Rectal smooth muscle tissue (tissue), 1 donor: ENCODE data around the gene LRP1.
A peak's percentile ranks its signal among the peaks of the same experiment; 100 is the strongest.

ENCODE experiments used
- H3K27ac ChIP-seq: one replicate; pipeline ENCODE4 v1.7.0; 2013; ENCODE audit warnings: low read depth, low read length, inconsistent platforms
- H3K27me3 ChIP-seq: one replicate; pipeline ENCODE4 v1.7.0; 2013; ENCODE audit warnings: low read length; ENCODE audit not compliant: control insufficient read depth, insufficient read depth
- H3K36me3 ChIP-seq: one replicate; pipeline ENCODE4 v1.7.0; 2013; ENCODE audit warnings: low read length; ENCODE audit not compliant: control insufficient read depth, insufficient read depth
- H3K4me1 ChIP-seq: one replicate; pipeline ENCODE4 v1.7.0; 2013; ENCODE audit warnings: low read length; ENCODE audit not compliant: control insufficient read depth, insufficient read depth
- H3K4me3 ChIP-seq: one replicate; pipeline ENCODE4 v1.7.0; 2013; ENCODE audit warnings: low read length
- H3K9ac ChIP-seq: one replicate; pipeline ENCODE4 v1.7.0; 2013; ENCODE audit warnings: low read length

LRP1 gene

GRCh38 chr12:57090490-57090889 is 37.8 kb upstream of the LRP1 start:
- peaks cover 48% of the 10 kb centered on the region for H3K4me1 ChIP-seq
- peak overlapping the region; percentile 68 for H3K27ac ChIP-seq
- H3K27me3 ChIP-seq, result no peaks in the 10 kb centered on the region
- H3K9ac ChIP-seq, result peak overlapping the region; percentile 34
- H3K4me3 ChIP-seq, result peak overlapping the region; percentile 77
- H3K36me3 ChIP-seq, result peaks cover 26% of the 10 kb centered on the region

DNA sequence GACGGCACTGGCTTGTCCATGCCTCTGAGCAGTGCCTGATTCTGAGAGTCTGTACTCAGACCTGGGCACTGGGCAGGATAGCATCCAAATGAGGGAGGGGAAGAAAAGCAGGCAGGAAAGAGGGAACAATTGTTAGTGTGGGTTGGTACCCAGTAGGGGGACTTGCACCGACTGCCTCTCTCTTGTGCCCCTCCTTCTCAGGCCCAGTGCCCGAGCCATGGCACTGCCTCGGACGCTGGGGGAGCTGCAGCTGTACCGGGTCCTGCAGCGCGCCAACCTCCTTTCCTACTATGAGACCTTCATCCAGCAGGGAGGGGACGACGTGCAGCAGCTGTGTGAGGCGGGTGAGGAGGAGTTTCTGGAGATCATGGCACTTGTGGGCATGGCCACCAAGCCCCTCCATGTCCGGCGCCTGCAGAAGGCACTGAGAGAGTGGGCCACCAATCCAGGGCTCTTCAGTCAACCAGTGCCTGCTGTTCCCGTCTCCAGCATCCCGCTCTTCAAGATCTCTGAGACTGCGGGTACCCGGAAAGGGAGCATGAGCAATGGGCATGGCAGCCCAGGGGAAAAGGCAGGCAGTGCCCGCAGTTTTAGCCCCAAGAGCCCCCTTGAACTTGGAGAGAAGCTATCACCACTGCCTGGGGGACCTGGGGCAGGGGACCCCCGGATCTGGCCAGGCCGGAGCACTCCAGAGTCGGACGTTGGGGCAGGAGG is 37.2 kb upstream of the LRP1 start:
- peaks cover 42% of the 10 kb centered on the region for H3K4me1 ChIP-seq
- H3K27me3 ChIP-seq, result no peaks in the 10 kb centered on the region
- peak overlapping the region; percentile 77 for H3K4me3 ChIP-seq
- peaks cover 31% of the 10 kb centered on the region for H3K36me3 ChIP-seq
- H3K27ac ChIP-seq, result peak overlapping the region; percentile 68
- no peak overlapping the region for H3K9ac ChIP-seq

GRCh38 chr12:57091638-57092528 is 36.4 kb upstream of the LRP1 start:
- H3K27ac ChIP-seq, result peak overlapping the region; percentile 65
- no peak overlapping the region for H3K9ac ChIP-seq
- H3K36me3 ChIP-seq, result peaks cover 37% of the 10 kb centered on the region
- H3K27me3 ChIP-seq, result no peaks in the 10 kb centered on the region
- peak overlapping the region; percentile 27 for H3K4me3 ChIP-seq
- peaks cover 39% of the 10 kb centered on the region for H3K4me1 ChIP-seq

DNA sequence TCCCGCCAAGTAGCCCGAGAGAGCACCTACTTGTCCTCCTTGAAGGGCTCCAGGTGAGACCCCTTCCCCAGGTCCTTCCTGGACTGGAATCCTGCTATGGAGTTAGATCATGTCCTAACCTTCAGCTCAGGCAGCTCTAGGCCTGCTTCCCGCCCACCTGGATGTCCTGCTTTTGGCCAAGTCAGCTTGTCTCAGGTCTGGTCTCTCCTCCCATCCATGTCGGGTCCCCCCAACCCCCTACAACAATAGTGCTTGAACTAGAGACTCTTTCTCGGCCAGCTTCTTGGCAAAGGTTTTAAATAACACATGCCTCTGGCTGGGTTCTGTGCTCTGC is 35.8 kb upstream of the LRP1 start:
- H3K4me3 ChIP-seq, result peak overlapping the region; percentile 27
- H3K27me3 ChIP-seq, result no peaks in the 10 kb centered on the region
- H3K36me3 ChIP-seq, result peaks cover 38% of the 10 kb centered on the region
- no peak overlapping the region for H3K9ac ChIP-seq
- H3K4me1 ChIP-seq, result peaks cover 39% of the 10 kb centered on the region
- H3K27ac ChIP-seq, result peak overlapping the region; percentile 65

GRCh38 chr12:57092876-57093414 is 35.3 kb upstream of the LRP1 start:
- peak overlapping the region; percentile 65 for H3K27ac ChIP-seq
- peaks cover 42% of the 10 kb centered on the region for H3K36me3 ChIP-seq
- no peak overlapping the region for H3K9ac ChIP-seq
- no peak overlapping the region for H3K4me3 ChIP-seq
- no peaks in the 10 kb centered on the region for H3K27me3 ChIP-seq
- peaks cover 39% of the 10 kb centered on the region for H3K4me1 ChIP-seq

DNA sequence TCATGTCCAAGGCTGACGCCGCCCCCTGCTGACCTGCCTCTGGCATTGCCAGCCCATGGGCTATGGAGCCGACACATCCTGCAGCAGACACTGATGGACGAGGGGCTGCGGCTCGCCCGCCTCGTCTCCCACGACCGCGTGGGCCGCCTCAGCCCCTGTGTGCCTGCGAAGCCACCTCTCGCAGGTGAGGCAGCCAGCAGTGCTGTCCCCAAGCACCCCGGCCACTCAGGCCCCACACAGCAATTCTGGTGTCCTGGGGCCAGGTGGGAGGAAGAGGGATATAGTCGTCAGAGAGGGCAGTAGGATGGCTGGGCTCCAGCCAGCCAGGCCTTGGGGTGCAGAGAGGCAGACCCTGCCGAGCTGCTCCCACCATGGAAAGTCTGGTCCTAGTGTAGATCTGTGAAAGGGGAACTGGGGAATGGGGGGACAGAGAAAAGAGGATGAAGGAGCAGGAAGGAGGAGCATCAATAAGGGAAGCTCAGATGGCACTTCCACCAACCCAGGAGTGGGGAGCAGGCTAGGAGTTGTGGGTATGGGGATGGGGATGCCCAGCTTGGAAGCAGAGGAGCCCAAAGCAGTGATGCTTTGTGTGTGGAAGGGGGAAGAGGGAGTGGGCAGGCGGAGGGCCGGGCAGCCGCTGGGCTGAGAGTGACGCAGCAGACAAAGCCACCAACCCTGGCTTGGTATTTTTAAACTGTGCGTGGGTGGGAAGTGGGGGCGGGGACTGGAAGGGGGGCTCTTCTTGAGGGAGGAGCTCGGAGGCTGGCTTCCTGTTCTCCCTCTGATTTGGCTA is 34.7 kb upstream of the LRP1 start:
- Histone ChIP-seq H3K9ac (no peak overlapping the region), H3K36me3 (peaks cover 46% of the 10 kb centered on the region), H3K4me1 (peaks cover 39% of the 10 kb centered on the region)

DNA sequence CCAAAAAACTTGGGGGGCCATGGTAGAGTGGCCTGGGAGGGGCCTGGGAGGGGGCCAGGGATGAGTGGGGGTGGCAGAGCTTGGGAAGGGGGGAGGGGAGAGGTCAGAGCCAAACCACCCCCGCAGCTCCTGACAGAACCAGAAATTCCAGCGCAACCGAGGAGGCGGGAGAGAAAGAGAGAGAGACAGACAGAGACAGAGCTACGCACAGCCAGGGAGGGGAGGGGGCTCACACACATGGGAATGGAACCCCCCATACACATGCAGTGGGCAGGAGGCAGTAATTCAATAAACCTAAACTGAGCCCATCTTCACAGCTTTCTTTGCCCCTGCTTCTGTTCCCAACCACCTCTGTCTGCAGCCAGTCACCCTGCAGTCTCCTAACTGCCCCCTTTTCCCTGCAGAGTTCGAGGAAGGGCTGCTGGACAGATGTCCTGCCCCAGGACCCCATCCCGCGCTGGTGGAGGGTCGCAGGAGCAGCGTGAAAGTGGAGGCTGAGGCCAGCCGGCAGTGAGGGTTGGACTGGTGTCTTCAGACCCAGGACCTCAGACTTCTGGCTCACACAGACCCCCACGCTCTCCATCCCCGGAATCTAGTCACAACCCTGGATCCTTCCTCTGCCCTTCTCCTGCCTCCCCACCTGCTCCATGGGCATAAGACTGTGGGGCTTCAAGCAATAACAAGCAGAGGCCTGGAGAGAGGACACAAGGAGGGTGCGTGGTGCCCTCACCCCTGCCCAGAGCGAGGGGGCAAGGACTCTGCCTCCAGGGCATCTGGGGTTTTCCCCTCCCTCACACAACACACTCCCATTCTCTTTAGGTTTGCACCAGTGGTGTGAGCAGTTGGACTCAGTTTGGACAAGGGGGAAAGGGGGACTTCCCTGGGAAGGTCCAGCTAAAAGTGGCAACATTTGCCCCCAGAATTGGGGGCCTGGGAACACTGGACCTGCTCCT is 33.8 kb upstream of the LRP1 start:
- Histone ChIP-seq H3K4me3 (no peak overlapping the region), H3K27me3 (no peaks in the 10 kb centered on the region), H3K36me3 (peaks cover 54% of the 10 kb centered on the region), H3K9ac (no peak overlapping the region), H3K27ac (peak overlapping the region; percentile 70), H3K4me1 (peaks cover 39% of the 10 kb centered on the region)

More for the DNA sequence above, 34.7 kb upstream of the LRP1 start:
- H3K27me3 ChIP-seq, result no peaks in the 10 kb centered on the region
- peak overlapping the region; percentile 70 for H3K27ac ChIP-seq
- peak overlapping the region; percentile 40 for H3K4me3 ChIP-seq

GRCh38 chr12:57095440-57095839 is 32.8 kb upstream of the LRP1 start:
- H3K36me3 ChIP-seq, result peaks cover 59% of the 10 kb centered on the region

DNA sequence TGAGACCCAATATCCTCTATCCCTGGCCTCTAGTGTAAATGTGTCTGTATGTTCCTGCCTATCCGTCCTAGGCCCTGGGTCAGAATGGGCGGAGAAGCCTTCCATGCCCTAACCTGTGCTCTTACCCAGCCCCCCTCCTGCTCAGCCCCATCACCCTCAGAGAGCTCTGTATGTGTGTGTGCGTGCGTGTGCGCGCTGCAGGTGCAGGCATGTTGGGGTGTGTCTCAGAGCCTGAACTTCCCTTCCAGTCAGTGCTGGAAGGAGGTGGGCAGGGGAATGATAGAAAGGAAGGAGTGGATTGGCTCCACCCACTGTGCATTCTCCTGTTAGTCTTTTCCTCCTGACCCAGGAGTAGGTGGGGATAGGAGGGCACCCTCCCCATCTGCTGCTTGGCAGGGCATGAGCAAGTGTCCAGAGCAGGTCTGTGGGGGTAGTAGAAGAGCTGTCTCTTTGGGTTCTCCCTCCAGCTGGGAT is 32.1 kb upstream of the LRP1 start:
- H3K27me3 ChIP-seq, result no peaks in the 10 kb centered on the region
- H3K4me3 ChIP-seq, result no peak overlapping the region
- H3K36me3 ChIP-seq, result peaks cover 56% of the 10 kb centered on the region
- no peak overlapping the region for H3K9ac ChIP-seq
- H3K4me1 ChIP-seq, result peaks cover 31% of the 10 kb centered on the region
- H3K27ac ChIP-seq, result no peak overlapping the region

More at GRCh38 chr12:57095440-57095839, 32.8 kb upstream of the LRP1 start:
- H3K4me1 ChIP-seq, result peaks cover 38% of the 10 kb centered on the region
- H3K4me3 ChIP-seq, result no peak overlapping the region
- no peak overlapping the region for H3K9ac ChIP-seq
- no peak overlapping the region for H3K27ac ChIP-seq
- no peaks in the 10 kb centered on the region for H3K27me3 ChIP-seq

DNA sequence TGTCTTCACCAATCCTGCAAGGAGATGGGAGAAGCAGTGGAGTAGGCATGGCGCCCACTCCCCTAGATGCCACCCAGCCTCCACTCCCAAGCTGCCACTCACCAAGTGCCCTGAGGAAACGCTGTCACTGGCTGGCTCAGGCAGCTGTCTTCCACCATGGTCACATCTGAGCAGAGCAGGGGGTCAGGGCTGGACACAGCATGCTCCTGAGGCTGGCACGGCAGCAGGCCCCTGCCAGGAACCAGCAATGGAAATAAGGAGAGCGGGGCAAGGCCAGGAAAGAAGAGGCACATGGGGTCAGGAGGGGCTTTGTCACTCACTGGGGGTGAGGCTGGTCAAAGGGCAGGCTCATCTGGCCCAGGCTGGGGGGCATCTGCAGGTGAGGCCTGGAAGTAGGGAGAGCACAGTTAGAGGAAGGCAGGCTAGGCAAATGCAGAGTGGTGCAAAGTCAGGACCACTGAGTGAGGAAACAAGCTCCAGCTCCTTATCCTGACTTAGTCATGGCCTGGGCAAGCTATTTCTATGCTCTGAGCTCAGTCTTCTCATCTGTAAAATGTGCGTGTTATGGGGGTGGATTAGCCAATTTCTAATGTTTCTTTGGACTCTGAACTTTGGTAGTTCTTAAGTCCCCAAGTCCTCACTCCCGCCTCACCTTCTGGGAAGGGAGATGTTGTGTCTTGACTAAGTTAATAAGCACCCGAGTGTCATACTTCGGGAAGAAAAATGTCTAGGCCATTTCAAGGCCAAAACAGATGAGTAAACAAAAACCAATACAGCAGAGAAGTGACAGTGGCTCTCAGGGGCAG is 31.3 kb upstream of the LRP1 start:
- Histone ChIP-seq H3K27me3 (no peaks in the 10 kb centered on the region), H3K9ac (no peak overlapping the region), H3K36me3 (peaks cover 50% of the 10 kb centered on the region), H3K27ac (no peak overlapping the region), H3K4me3 (no peak overlapping the region), H3K4me1 (peaks cover 23% of the 10 kb centered on the region)

- peaks cover 45% of the 10 kb centered on the region for H3K36me3 ChIP-seq
- no peak overlapping the region for H3K27ac ChIP-seq
- H3K4me3 ChIP-seq, result no peak overlapping the region
- no peaks in the 10 kb centered on the region for H3K27me3 ChIP-seq
- peaks cover 18% of the 10 kb centered on the region for H3K4me1 ChIP-seq
- H3K9ac ChIP-seq, result no peak overlapping the region
These were observed 30.8 kb upstream of the LRP1 start for GRCh38 chr12:57097554-57097835.
